Mucosa of rectum (tissue), 2 donors: Measurements from ENCODE around the gene CRABP2.

Source experiments
- H3K27ac ChIP-seq, 2 donors: one replicate each; pipeline ENCODE4 v1.7.0; 2013; ENCODE audit warnings: inconsistent platforms in 2 of 2, low read depth in 2 of 2, low read length in 2 of 2
- H3K27me3 ChIP-seq, 2 donors: one replicate each; pipeline ENCODE4 v1.7.0; 2013; ENCODE audit warnings: low read length in 2 of 2; ENCODE audit not compliant: control insufficient read depth in 2 of 2, insufficient read depth in 2 of 2
- H3K36me3 ChIP-seq, 2 donors: one replicate each; pipeline ENCODE4 v1.7.0; 2013; ENCODE audit warnings: low read length in 2 of 2; ENCODE audit not compliant: control insufficient read depth in 2 of 2, insufficient read depth in 2 of 2
- H3K4me1 ChIP-seq, 2 donors: one replicate each; pipeline ENCODE4 v1.7.0; 2013; ENCODE audit warnings: low read length in 2 of 2, mild to moderate bottlenecking in 1 of 2; ENCODE audit not compliant: control insufficient read depth in 2 of 2, insufficient read depth in 2 of 2
- H3K4me3 ChIP-seq, 2 donors: one replicate each; pipeline ENCODE4 v1.7.0; 2013; ENCODE audit warnings: low read length in 2 of 2
- H3K9ac ChIP-seq, 2 donors: one replicate each; pipeline ENCODE4 v1.7.0; 2013; ENCODE audit warnings: low read length in 2 of 2, low read depth in 1 of 2, mild to moderate bottlenecking in 1 of 2
- H3K9me3 ChIP-seq, 2 donors: one replicate each; pipeline ENCODE4 v1.7.0; 2013; ENCODE audit warnings: low read length in 2 of 2; ENCODE audit not compliant: control insufficient read depth in 2 of 2
- donor health status: healthy.
- donor health status: Normal muscosa, but diverticular disease.

The CRABP2 gene

GRCh38 chr1:156677616-156678596 lies 27.5 kb downstream of the CRABP2 start:
- Histone ChIP-seq H3K4me1 (peaks cover 7 to 10% of the 10 kb centered on the region in 2 donors), H3K4me3 (peak overlapping the region; percentile 19 to 58), H3K27me3 (peaks cover 33 to 44% of the 10 kb centered on the region in 2 donors), H3K9me3 (no peaks in the 10 kb centered on the region), H3K9ac (peak overlapping the region in 1 of 2 donors; percentile 30), H3K27ac (peak overlapping the region; percentile 38 to 48), H3K36me3 (no peaks in the 10 kb centered on the region)

GRCh38 chr1:156676820-156677615 lies 28.4 kb downstream of the CRABP2 start, which contains the start of gene NES:
Gene NES, minus strand, starts transcription at chr1:156677407. Its CDS starts 143 bp downstream, at chr1:156677264.
- H3K4me1 ChIP-seq: peaks cover 7 to 10% of the 10 kb centered on the region in 2 donors

GRCh38 chr1:156676114-156676819 lies 29.1 kb downstream of the CRABP2 start:
- H3K4me1 ChIP-seq: peaks cover 7 to 10% of the 10 kb centered on the region in 2 donors
- H3K9ac ChIP-seq: peak overlapping the region in 1 of 2 donors; percentile 43
- H3K9me3 ChIP-seq: no peaks in the 10 kb centered on the region
- peak overlapping the region; percentile 14 to 23 for H3K4me3 ChIP-seq
- H3K36me3 ChIP-seq: no peaks in the 10 kb centered on the region
- peaks cover 27 to 44% of the 10 kb centered on the region in 2 donors for H3K27me3 ChIP-seq
- H3K27ac ChIP-seq: peak overlapping the region; percentile 34 to 56

More at GRCh38 chr1:156676820-156677615, 28.4 kb downstream of the CRABP2 start, which contains the start of gene NES:
- Histone ChIP-seq H3K9me3 (no peaks in the 10 kb centered on the region), H3K36me3 (no peaks in the 10 kb centered on the region), H3K9ac (peak within 1 kb of the TSS in 1 of 2 donors; percentile 43), H3K4me3 (peak within 1 kb of the TSS; percentile 50 to 58), H3K27ac (peak within 1 kb of the TSS; percentile 38 to 56), H3K27me3 (peaks cover 33 to 44% of the 10 kb centered on the region in 2 donors)

- Histone ChIP-seq H3K27me3 (peaks cover 23 to 44% of the 10 kb centered on the region in 2 donors), H3K9ac (peak overlapping the region in 1 of 2 donors; percentile 43), H3K4me3 (peak overlapping the region; percentile 14 to 23), H3K9me3 (no peaks in the 10 kb centered on the region), H3K36me3 (no peaks in the 10 kb centered on the region), H3K4me1 (peaks cover 7 to 10% of the 10 kb centered on the region in 2 donors), H3K27ac (peak overlapping the region; percentile 3 to 23)
These were observed 29.9 kb downstream of the CRABP2 start for GRCh38 chr1:156675210-156676113.

GRCh38 chr1:156673387-156674121 lies 31.8 kb downstream of the CRABP2 start:
- peak overlapping the region in 1 of 2 donors; percentile 9 for H3K27ac ChIP-seq
- H3K9ac ChIP-seq: no peak overlapping the region
- no peaks in the 10 kb centered on the region for H3K36me3 ChIP-seq
- no peak overlapping the region for H3K4me3 ChIP-seq
- peaks cover 15 to 30% of the 10 kb centered on the region in 2 donors for H3K27me3 ChIP-seq
- H3K9me3 ChIP-seq: no peaks in the 10 kb centered on the region
- H3K4me1 ChIP-seq: peaks cover 7 to 10% of the 10 kb centered on the region in 2 donors

- H3K4me1 ChIP-seq: peaks cover 9% of the 10 kb centered on the region in 2 donors
- H3K27me3 ChIP-seq: peaks cover 4 to 17% of the 10 kb centered on the region in 2 donors
These were observed 33.6 kb downstream of the CRABP2 start for GRCh38 chr1:156671804-156672203.

GRCh38 chr1:156670791-156671190 lies 34.6 kb downstream of the CRABP2 start:
- H3K4me1 ChIP-seq: peaks cover 8 to 9% of the 10 kb centered on the region in 2 donors
- no peak overlapping the region for H3K4me3 ChIP-seq
- H3K27me3 ChIP-seq: peaks cover 4 to 10% of the 10 kb centered on the region in 2 donors
- no peak overlapping the region for H3K9ac ChIP-seq
- H3K36me3 ChIP-seq: no peaks in the 10 kb centered on the region
- no peak overlapping the region for H3K27ac ChIP-seq
- no peaks in the 10 kb centered on the region for H3K9me3 ChIP-seq

More at GRCh38 chr1:156671804-156672203, 33.6 kb downstream of the CRABP2 start:
- Histone ChIP-seq H3K9me3 (no peaks in the 10 kb centered on the region), H3K4me3 (no peak overlapping the region), H3K27ac (no peak overlapping the region), H3K36me3 (no peaks in the 10 kb centered on the region), H3K9ac (no peak overlapping the region)

- H3K36me3 ChIP-seq: no peaks in the 10 kb centered on the region
- H3K4me1 ChIP-seq: peaks cover 12 to 13% of the 10 kb centered on the region in 2 donors
- no peak overlapping the region for H3K4me3 ChIP-seq
- H3K27me3 ChIP-seq: peaks cover 4 to 9% of the 10 kb centered on the region in 2 donors
- H3K27ac ChIP-seq: no peak overlapping the region
- no peak overlapping the region for H3K9ac ChIP-seq
- H3K9me3 ChIP-seq: no peaks in the 10 kb centered on the region
These were observed 35.0 kb downstream of the CRABP2 start for GRCh38 chr1:156670359-156670758.
